Adrenal gland (tissue), 5 donors: ENCODE measurements around the gene SPAG6.

Experiments
- CTCF ChIP-seq, 6 experiments: fragments of 450-650 bp in 4 of 6; fragments of 200-600 bp in 2 of 6; sonication (generic) in 1 of 6; IDR thresholded peaks; 1 replicate in 5 of 6; 2 replicates in 1 of 6; pipeline versions ENCODE4 v1.5.1 to v1.8.0; 2016 to 2021; ENCODE audit warnings: antibody characterized with exemption in 6 of 6, mild to moderate bottlenecking in 2 of 6, moderate library complexity in 1 of 6
- POLR2A ChIP-seq, 2 donors: fragments of 450-650 bp; IDR thresholded peaks; one replicate each; pipeline ENCODE4 v1.6.1; 2017; ENCODE audit warnings: antibody characterized with exemption in 2 of 2, mild to moderate bottlenecking in 2 of 2, moderate library complexity in 1 of 2
- donor health status: DM: no; HTN: no; CAD: no.

GRCh38 chr10:22340329-22341189 is 4.7 kb upstream of the SPAG6 start:
- TF ChIP-seq POLR2A (IDR thresholded peaks at IDR 0.05) = peak; percentile 27 to 67
- TF ChIP-seq CTCF (IDR thresholded peaks at IDR 0.05) = no peak
